Measurements from ENCODE around the gene SLC6A16.

SLC6A16 gene

GRCh38 chr19:49264258-49264657, 60.7 kb downstream of the SLC6A16 start:
- DNase-seq = no peak

- DNase-seq = no peak
These were observed 63.4 kb downstream of the SLC6A16 start for GRCh38 chr19:49261602-49262001.

- no peak for DNase-seq
These were observed 68.3 kb downstream of the SLC6A16 start for GRCh38 chr19:49256691-49257090.

GRCh38 chr19:49255674-49256073, 69.3 kb downstream of the SLC6A16 start:
- DNase-seq = no peak

- DNase-seq = no peak
These were observed 75.1 kb downstream of the SLC6A16 start for GRCh38 chr19:49249933-49250332.

GRCh38 chr19:49247676-49248075, 77.3 kb downstream of the SLC6A16 start:
- no peak for DNase-seq

- no peak for DNase-seq
These were observed 80.7 kb downstream of the SLC6A16 start for GRCh38 chr19:49244256-49244655.

GRCh38 chr19:49243726-49244125, 81.3 kb downstream of the SLC6A16 start:
- no peak for DNase-seq

GRCh38 chr19:49243129-49243528, 81.9 kb downstream of the SLC6A16 start:
- no peak for DNase-seq

- no peak for DNase-seq
These were observed 83.2 kb downstream of the SLC6A16 start for GRCh38 chr19:49241769-49242168.
